Panc1 (cell line): ENCODE results near the gene PGD. TPM values are rescaled to one million over a fixed set of nuclear protein-coding genes. Genes with fewer than 3 reads are reported as not detected.

Experiments used
- ATAC-seq: fragments of 200-7000 bp; cut with Tn5 transposase; 2 replicates; pipeline ENCODE4 v1.9.1; 2020; ENCODE audit warnings: mild to moderate bottlenecking, moderate library complexity
- BruUV-seq: library from RNA; stranded (reverse); fragments of 400-500 nt; replicated peaks from 2 replicates; lab custom pipeline; 2021; lab: Mats Ljungman, UMichigan
- CTCF ChIA-PET: fragments of 300-600 bp; sonication (Branson Sonifier 250); formaldehyde crosslinking; loops from one replicate; lab custom pipeline; 2022; ENCODE audit warnings: antibody characterized with exemption; lab: Charles Lee
- POLR2A ChIA-PET: fragments of 300-600 bp; sonication (Branson Sonifier 250); formaldehyde crosslinking; loops from one replicate; lab custom pipeline; 2022; ENCODE audit warnings: antibody characterized with exemption; lab: Charles Lee
- DNase-seq: peaks from one replicate; pipeline ENCODE4 v3.0.0-alpha.2; 2010; ENCODE audit warnings: low read depth, low spot score
- H3K27ac ChIP-seq: 2 replicates; pipeline ENCODE4 v1.5.1; 2011; ENCODE audit warnings: mild to moderate bottlenecking, low read length, inconsistent platforms
- H3K27me3 ChIP-seq: fragments of 200-500 bp; sonication (Bioruptor generic); 2 replicates; pipeline ENCODE4 v1.6.0; 2014; ENCODE audit warnings: low read length, inconsistent platforms; ENCODE audit not compliant: control insufficient read depth, insufficient read depth
- H3K36me3 ChIP-seq: fragments of 200-500 bp; sonication (Bioruptor generic); 2 replicates; pipeline ENCODE4 v1.5.1; 2014; ENCODE audit warnings: inconsistent platforms, mild to moderate bottlenecking, low read length, moderate library complexity; ENCODE audit not compliant: control insufficient read depth, insufficient read depth
- H3K4me1 ChIP-seq: 2 replicates; pipeline ENCODE4 v1.5.1; 2011; ENCODE audit warnings: inconsistent platforms, mild to moderate bottlenecking, low read length, moderate library complexity; ENCODE audit not compliant: control insufficient read depth, insufficient read depth
- H3K4me3 ChIP-seq, 2 experiments: 2 replicates each; pipeline ENCODE4 v1.5.1; 2011 to 2012; ENCODE audit warnings: low read depth in 2 of 2, low read length in 2 of 2, mild to moderate bottlenecking in 2 of 2, inconsistent platforms in 1 of 2, moderate library complexity in 1 of 2
- H3K9me3 ChIP-seq: fragments of 200-500 bp; sonication (Bioruptor generic); 2 replicates; pipeline ENCODE4 v1.5.1; 2014; ENCODE audit warnings: low read depth, mild to moderate bottlenecking, inconsistent platforms, low read length, moderate library complexity; ENCODE audit not compliant: control insufficient read depth, insufficient read depth
- POLR2AphosphoS5 ChIP-seq: IDR thresholded peaks from 2 replicates; pipeline ENCODE4 v1.6.1; 2012; ENCODE audit warnings: mild to moderate bottlenecking, low read depth, low read length, moderate library complexity
- REST ChIP-seq, 2 experiments: IDR thresholded peaks; 2 replicates each; pipeline ENCODE4 v1.6.1; 2011 to 2012; ENCODE audit warnings: low read depth in 2 of 2, control low read depth in 1 of 2, low read length in 1 of 2, mild to moderate bottlenecking in 1 of 2, moderate library complexity in 1 of 2; ENCODE audit not compliant: insufficient read depth in 1 of 2
- SIN3A ChIP-seq: IDR thresholded peaks from 2 replicates; pipeline ENCODE4 v1.6.1; 2012; ENCODE audit warnings: low read depth, mild to moderate bottlenecking, low read length, moderate library complexity, borderline replicate concordance; ENCODE audit not compliant: insufficient read depth
- TCF7L2 ChIP-seq: IDR thresholded peaks from 2 replicates; pipeline ENCODE4 v1.6.1; 2011; ENCODE audit warnings: mild to moderate bottlenecking, low read depth, low read length, inconsistent platforms
- in situ Hi-C: cut with HindIII; loops from 2 replicates; pipeline ENCODE4 v1.10.0; 2016; ENCODE audit warnings: low sequenced_read_pairs, low pct_unique_long_range_greater_than_20kb
- intact Hi-C: fragments of 100-400 bp; cut with micrococcal nuclease; formaldehyde crosslinking; loops from one replicate; pipeline ENCODE4 v1.10.0; 2022; ENCODE audit not compliant: unreplicated experiment
- total RNA-seq: library from RNA; stranded (reverse); gene quantifications from one replicate; pipeline ENCODE4 v1.2.1, GENCODE V29; 2021; ENCODE audit not compliant: unreplicated experiment
- TF ChIP-seq, protein P1 (sequence below): fragments of 450-650 bp; IDR thresholded peaks from 2 replicates; pipeline ENCODE4 v1.5.1; 2017; ENCODE audit warnings: mild to moderate bottlenecking

Gene PGD
- total RNA-seq, 1 experiment from 2014 or later, result 158 TPM

DNA sequence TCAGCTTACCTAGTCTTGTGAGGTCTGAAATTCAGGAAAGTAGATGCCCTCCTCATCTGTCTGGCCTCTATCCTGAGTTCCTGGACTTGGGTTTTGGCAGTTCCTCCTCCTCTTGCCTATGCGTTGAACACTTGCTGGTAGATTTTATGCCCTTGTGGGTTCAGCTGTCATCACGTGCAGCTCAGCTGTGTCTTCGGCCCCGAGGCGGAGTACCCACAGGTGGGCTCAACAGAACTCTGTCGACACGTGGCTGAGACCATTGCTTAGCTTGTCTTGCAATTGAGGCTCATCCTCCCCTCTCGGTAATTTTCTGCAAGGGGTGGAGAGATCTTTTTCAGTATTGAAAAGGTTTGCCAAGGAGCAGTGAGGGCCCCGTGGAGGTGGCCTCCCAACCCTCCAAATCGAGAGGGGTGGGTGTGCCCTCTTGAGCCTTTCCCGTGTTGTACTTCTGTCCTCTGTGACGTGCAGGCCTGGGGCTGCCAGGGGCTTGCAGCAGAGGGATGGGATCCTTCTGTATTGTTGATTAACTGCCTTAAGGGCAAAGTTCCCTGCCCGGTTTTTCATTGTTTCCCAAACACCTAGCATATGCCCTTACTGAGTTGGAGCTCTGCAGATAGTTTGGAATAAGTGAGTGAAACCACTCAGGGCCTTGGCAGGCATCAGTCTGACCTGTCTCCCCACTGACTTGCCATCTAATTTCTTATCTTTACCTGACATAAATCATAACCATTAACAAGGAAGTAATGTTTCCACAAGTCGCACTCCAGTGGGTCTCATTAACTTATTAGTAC, 34.2 kb downstream of the PGD start:
- no peaks in the 10 kb centered on the region for H3K9me3 ChIP-seq
- no peaks in the 10 kb centered on the region for H3K27me3 ChIP-seq
- DNase-seq (no peak), ATAC-seq (no peak)
- CTCF ChIA-PET, result interaction anchor here (0.6 kb wide), 1 partner anchor 588 kb away, joined by 4 read pairs; no protein-coding TSS in a partner anchor
- no peak overlapping the region for H3K27ac ChIP-seq
- no peaks in the 10 kb centered on the region; the same call in 1 of the 2 replicates for H3K4me1 ChIP-seq
- H3K36me3 ChIP-seq, result no peaks in the 10 kb centered on the region
- POLR2A ChIA-PET, result no interaction called here
- H3K4me3 ChIP-seq, result no peak overlapping the region
- intact Hi-C loops, result no loop called here
- TF ChIP-seq POLR2AphosphoS5 (no peak), REST (IDR thresholded peaks at IDR 0.05; ENCODE audit: insufficient read depth in 1 of 2, low read depth in 2 of 2, low read length in 1 of 2) (no peak), SIN3A (no peak), TCF7L2 (no peak)
- TF ChIP-seq, protein P1, sequence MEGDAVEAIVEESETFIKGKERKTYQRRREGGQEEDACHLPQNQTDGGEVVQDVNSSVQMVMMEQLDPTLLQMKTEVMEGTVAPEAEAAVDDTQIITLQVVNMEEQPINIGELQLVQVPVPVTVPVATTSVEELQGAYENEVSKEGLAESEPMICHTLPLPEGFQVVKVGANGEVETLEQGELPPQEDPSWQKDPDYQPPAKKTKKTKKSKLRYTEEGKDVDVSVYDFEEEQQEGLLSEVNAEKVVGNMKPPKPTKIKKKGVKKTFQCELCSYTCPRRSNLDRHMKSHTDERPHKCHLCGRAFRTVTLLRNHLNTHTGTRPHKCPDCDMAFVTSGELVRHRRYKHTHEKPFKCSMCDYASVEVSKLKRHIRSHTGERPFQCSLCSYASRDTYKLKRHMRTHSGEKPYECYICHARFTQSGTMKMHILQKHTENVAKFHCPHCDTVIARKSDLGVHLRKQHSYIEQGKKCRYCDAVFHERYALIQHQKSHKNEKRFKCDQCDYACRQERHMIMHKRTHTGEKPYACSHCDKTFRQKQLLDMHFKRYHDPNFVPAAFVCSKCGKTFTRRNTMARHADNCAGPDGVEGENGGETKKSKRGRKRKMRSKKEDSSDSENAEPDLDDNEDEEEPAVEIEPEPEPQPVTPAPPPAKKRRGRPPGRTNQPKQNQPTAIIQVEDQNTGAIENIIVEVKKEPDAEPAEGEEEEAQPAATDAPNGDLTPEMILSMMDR, result no peak
- in situ Hi-C loops, result no loop called here
- BruUV-seq, result no TSS peak

- TF ChIP-seq TCF7L2, result no peak
- TF ChIP-seq REST (IDR thresholded peaks at IDR 0.05; ENCODE audit: insufficient read depth in 1 of 2, low read depth in 2 of 2, low read length in 1 of 2), result no peak
- TF ChIP-seq POLR2AphosphoS5, result no peak
- no peak for TF ChIP-seq SIN3A
- TF ChIP-seq, protein P1, result no peak
- DNase-seq (no peak), ATAC-seq (no peak)
- CTCF ChIA-PET, result no interaction called here
- no peaks in the 10 kb centered on the region for H3K9me3 ChIP-seq
- H3K4me3 ChIP-seq, result no peak overlapping the region
- peaks cover 2% of the 10 kb centered on the region; the same call in 1 of the 2 replicates for H3K4me1 ChIP-seq
- POLR2A ChIA-PET, result no interaction called here
- no peaks in the 10 kb centered on the region for H3K36me3 ChIP-seq
- no peak overlapping the region for H3K27ac ChIP-seq
- TSS peak; percentile 24 for BruUV-seq
- H3K27me3 ChIP-seq, result no peaks in the 10 kb centered on the region
- in situ Hi-C loops, result no loop called here
- intact Hi-C loops, result no loop called here
Observed at GRCh38 chr1:10433790-10434189, 34.9 kb downstream of the PGD start.
